GM12892 (cell line): ENCODE results near the gene CABP4.
A peak's percentile ranks its signal among the peaks of the same experiment; 100 is the strongest.

Experiments used
- POLR2A ChIP-seq: IDR thresholded peaks from 2 replicates; pipeline ENCODE4 v1.6.1; 2011; ENCODE audit warnings: low read depth, low read length, control low read depth
- TAF1 ChIP-seq: IDR thresholded peaks from 2 replicates; pipeline ENCODE4 v1.6.1; 2011; ENCODE audit warnings: low read depth, mild to moderate bottlenecking, control low read depth, low read length, borderline replicate concordance

GRCh38 chr11:67464411-67465188, 9.4 kb downstream of the CABP4 start:
- TF ChIP-seq TAF1, result peak; percentile 53; the same call in 1 of the 2 replicates
- peak; percentile 85 for TF ChIP-seq POLR2A
